H9 (cell line): ENCODE measurements around the gene GLUL. TPM values are rescaled to one million over a fixed set of nuclear protein-coding genes. Genes with fewer than 3 reads are reported as not detected.
A peak's percentile ranks its signal among the peaks of the same experiment; 100 is the strongest.

Experiments
- DNase-seq: peaks from one replicate; pipeline ENCODE4 v3.0.0-alpha.2; 2017
- H2AFZ ChIP-seq: one replicate; pipeline ENCODE4 v1.6.1; 2013; ENCODE audit warnings: mild to moderate bottlenecking, low read length, control low read depth, moderate library complexity
- H2AK5ac ChIP-seq: 2 replicates; pipeline ENCODE4 v1.6.1; 2013; ENCODE audit warnings: low read length, control low read depth, mixed read lengths; ENCODE audit not compliant: insufficient read length
- H2BK120ac ChIP-seq: one replicate; pipeline ENCODE4 v1.6.1; 2013; ENCODE audit warnings: low read depth, mild to moderate bottlenecking, low read length, control low read depth, inconsistent platforms; ENCODE audit not compliant: poor library complexity, severe bottlenecking
- H2BK12ac ChIP-seq: 2 replicates; pipeline ENCODE4 v1.6.1; 2013; ENCODE audit warnings: low read length, control low read depth, mixed read lengths, low read depth; ENCODE audit not compliant: insufficient read length
- H2BK15ac ChIP-seq: 2 replicates; pipeline ENCODE4 v1.6.1; 2013; ENCODE audit warnings: low read depth, low read length, control low read depth
- H2BK20ac ChIP-seq: one replicate; pipeline ENCODE4 v1.6.1; 2013; ENCODE audit warnings: low read depth, mild to moderate bottlenecking, low read length, control low read depth, inconsistent platforms; ENCODE audit not compliant: poor library complexity, severe bottlenecking
- H2BK5ac ChIP-seq: 2 replicates; pipeline ENCODE4 v1.6.1; 2013; ENCODE audit warnings: low read length, control low read depth, mixed read lengths; ENCODE audit not compliant: insufficient read length
- H3K14ac ChIP-seq: 2 replicates; pipeline ENCODE4 v1.6.1; 2013; ENCODE audit warnings: low read length, control low read depth; ENCODE audit not compliant: insufficient read depth
- H3K18ac ChIP-seq: 2 replicates; pipeline ENCODE4 v1.6.1; 2013; ENCODE audit warnings: low read depth, mild to moderate bottlenecking, mixed read lengths, low read length, control low read depth; ENCODE audit not compliant: insufficient read length
- H3K23ac ChIP-seq: 2 replicates; pipeline ENCODE4 v1.6.1; 2013; ENCODE audit warnings: low read length, control low read depth, mixed read lengths, low read depth; ENCODE audit not compliant: insufficient read length
- H3K23me2 ChIP-seq: 2 replicates; pipeline ENCODE4 v1.6.1; 2013; ENCODE audit warnings: low read depth, mild to moderate bottlenecking, mixed read lengths, low read length, control low read depth; ENCODE audit not compliant: insufficient read length, poor library complexity, severe bottlenecking
- H3K27ac ChIP-seq: 2 replicates; pipeline ENCODE4 v1.5.1; 2013; ENCODE audit warnings: low read length, control low read depth, mixed read lengths, low read depth; ENCODE audit not compliant: insufficient read length
- H3K27me3 ChIP-seq: 2 replicates; pipeline ENCODE4 v1.6.1; 2013; ENCODE audit warnings: low read length, control low read depth, inconsistent platforms; ENCODE audit not compliant: insufficient read depth
- H3K4ac ChIP-seq: 2 replicates; pipeline ENCODE4 v1.6.1; 2013; ENCODE audit warnings: low read depth, mild to moderate bottlenecking, control low read depth, inconsistent platforms, low read length, moderate library complexity
- H3K4me1 ChIP-seq: 2 replicates; pipeline ENCODE4 v1.6.1; 2013; ENCODE audit warnings: low read length, control low read depth, inconsistent platforms; ENCODE audit not compliant: insufficient read depth
- H3K4me2 ChIP-seq: 2 replicates; pipeline ENCODE4 v1.6.1; 2013; ENCODE audit warnings: low read length, control low read depth, mixed read lengths; ENCODE audit not compliant: insufficient read length, insufficient read depth
- H3K56ac ChIP-seq: 2 replicates; pipeline ENCODE4 v1.6.1; 2013; ENCODE audit warnings: low read depth, mild to moderate bottlenecking, mixed read lengths, low read length, control low read depth; ENCODE audit not compliant: insufficient read length
- H3K79me1 ChIP-seq: 2 replicates; pipeline ENCODE4 v1.6.1; 2013; ENCODE audit warnings: low read depth, mild to moderate bottlenecking, moderate library complexity, low read length, control low read depth, inconsistent platforms; ENCODE audit not compliant: insufficient read depth, poor library complexity, severe bottlenecking
- H3K79me2 ChIP-seq: 2 replicates; pipeline ENCODE4 v1.6.1; 2013; ENCODE audit warnings: low read length, control low read depth, inconsistent platforms; ENCODE audit not compliant: insufficient read depth
- H3K9ac ChIP-seq: 2 replicates; pipeline ENCODE4 v1.6.1; 2013; ENCODE audit warnings: low read length, control low read depth, mixed read lengths; ENCODE audit not compliant: insufficient read length; ENCODE audit errors: extremely low read depth
- H3K9me3 ChIP-seq: one replicate; pipeline ENCODE4 v1.6.1; 2013; ENCODE audit warnings: low read depth, low read length, inconsistent platforms; ENCODE audit not compliant: control insufficient read depth
- H3T11ph ChIP-seq: one replicate; pipeline ENCODE4 v1.6.1; 2013; ENCODE audit warnings: mild to moderate bottlenecking, low read length, control low read depth, inconsistent platforms
- H4K20me1 ChIP-seq: one replicate; pipeline ENCODE4 v1.6.1; 2013; ENCODE audit not compliant: control insufficient read depth, insufficient read length, insufficient read depth
- H4K5ac ChIP-seq: 2 replicates; pipeline ENCODE4 v1.6.1; 2013; ENCODE audit warnings: low read depth, mild to moderate bottlenecking, mixed read lengths, low read length, control low read depth; ENCODE audit not compliant: insufficient read length
- H4K8ac ChIP-seq: replicated peaks from 2 replicates; pipeline ENCODE4 v1.6.1; 2013; ENCODE audit warnings: low read length, control low read depth, mixed read lengths, low read depth; ENCODE audit not compliant: insufficient read length
- H4K91ac ChIP-seq: 2 replicates; pipeline ENCODE4 v1.6.1; 2013; ENCODE audit warnings: low read depth, mild to moderate bottlenecking, moderate library complexity, mixed read lengths, low read length, control low read depth; ENCODE audit not compliant: insufficient read length
- H3K27ac Mint-ChIP-seq, 3 experiments: 2 replicates in 2 of 3; 3 replicates in 1 of 3; pipeline ENCODE4 v1.8.0; 2020 to 2021; ENCODE audit warnings: mixed read lengths in 3 of 3, mild to moderate bottlenecking in 1 of 3, moderate library complexity in 1 of 3
- H3K27me3 Mint-ChIP-seq: 2 replicates; pipeline ENCODE4 v1.8.0; 2021; ENCODE audit warnings: low read depth, mild to moderate bottlenecking, moderate library complexity, mixed read lengths
- H3K36me3 Mint-ChIP-seq, 3 experiments: 2 replicates in 2 of 3; 3 replicates in 1 of 3; pipeline ENCODE4 v1.8.0; 2020 to 2021; ENCODE audit warnings: low read depth in 3 of 3, mixed read lengths in 3 of 3; ENCODE audit not compliant: insufficient read depth in 1 of 3
- H3K4me1 Mint-ChIP-seq, 2 experiments: 2 replicates each; pipeline ENCODE4 v1.8.0; 2020; ENCODE audit warnings: mixed read lengths in 2 of 2
- H3K4me3 Mint-ChIP-seq, 2 experiments: 2 replicates in 1 of 2; 3 replicates in 1 of 2; pipeline ENCODE4 v1.8.0; 2020 to 2021; ENCODE audit warnings: mild to moderate bottlenecking in 2 of 2, mixed read lengths in 2 of 2, moderate library complexity in 1 of 2
- H3K9me3 Mint-ChIP-seq, 2 experiments: 2 replicates in 1 of 2; 3 replicates in 1 of 2; pipeline ENCODE4 v1.8.0; 2020; ENCODE audit warnings: mild to moderate bottlenecking in 2 of 2, mixed read lengths in 2 of 2, moderate library complexity in 1 of 2
- WGBS: extraction: QIAGEN DNeasy Blood & Tissue Kit; methylation state at CpG from one replicate; pipeline ENCODE4 v1.1.7; 2013; ENCODE audit warnings: missing lambda C conversion rate, low lambda C conversion rate, mixed read lengths; ENCODE audit not compliant: insufficient read length; ENCODE audit errors: extremely low coverage; 5-methylcytosine and 5-hydroxymethylcytosine counted together
- total RNA-seq: library from RNA; stranded (reverse); gene quantifications from 2 replicates; pipeline ENCODE4 v1.2.1, GENCODE V29; 2021
- TF ChIP-seq, protein P1 (sequence below): fragments of 200-600 bp; sonication (generic); conservative IDR thresholded peaks from 3 replicates; pipeline ENCODE4 v1.8.0; 2021; ENCODE audit warnings: antibody characterized with exemption, mild to moderate bottlenecking

Gene GLUL
- total RNA-seq, 1 experiment from 2014 or later: 332 TPM

DNA sequence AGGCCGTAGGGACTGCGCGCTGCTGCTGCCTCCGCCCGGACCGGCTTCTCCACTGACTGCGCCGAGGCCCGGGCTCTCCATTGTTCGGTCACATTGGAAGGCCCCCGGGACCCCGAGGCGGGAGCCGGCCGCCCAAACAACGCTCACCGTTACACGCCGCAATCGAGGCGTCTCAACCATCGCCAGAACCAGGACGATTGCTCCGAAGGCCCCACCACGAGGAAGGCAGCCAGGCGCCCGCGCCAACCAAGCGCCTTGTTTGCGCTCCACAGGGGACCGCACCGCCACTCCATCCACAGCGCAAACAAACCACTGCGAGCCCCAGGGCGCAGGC is 595 bp downstream of the GLUL start:
- H4K20me1 ChIP-seq: no peaks in the 10 kb centered on the region

More for the DNA sequence above, 595 bp downstream of the GLUL start:
- Histone ChIP-seq H3K4me1 (peaks cover 5% of the 10 kb centered on the region), H2AFZ (no peak overlapping the region), H3K14ac (peak overlapping the region; percentile 95), H4K8ac (no peak overlapping the region), H4K91ac (no peak overlapping the region), H3K4me2 (peak overlapping the region; percentile 79), H3K23ac (no peak overlapping the region), H3K9ac (peak overlapping the region; percentile 92), H2BK15ac (no peak overlapping the region), H3K4ac (no peak overlapping the region), H3K27me3 (no peaks in the 10 kb centered on the region), H4K5ac (no peak overlapping the region), H3T11ph (no peak overlapping the region), H2BK20ac (no peak overlapping the region), H2BK12ac (no peak overlapping the region), H3K56ac (no peak overlapping the region), H3K27ac (no peak overlapping the region), H2BK120ac (no peak overlapping the region), H2BK5ac (peak overlapping the region; percentile 9), H3K9me3 (no peaks in the 10 kb centered on the region), H3K79me1 (peaks cover 5% of the 10 kb centered on the region), H3K79me2 (peaks cover 31% of the 10 kb centered on the region; the same call in 1 of the 2 replicates), H3K23me2 (peaks cover 12% of the 10 kb centered on the region), H3K18ac (peak overlapping the region; percentile 51), H2AK5ac (no peak overlapping the region)
- peaks cover 2% of the 10 kb centered on the region for H3K27me3 Mint-ChIP-seq
- TF ChIP-seq, protein P1, sequence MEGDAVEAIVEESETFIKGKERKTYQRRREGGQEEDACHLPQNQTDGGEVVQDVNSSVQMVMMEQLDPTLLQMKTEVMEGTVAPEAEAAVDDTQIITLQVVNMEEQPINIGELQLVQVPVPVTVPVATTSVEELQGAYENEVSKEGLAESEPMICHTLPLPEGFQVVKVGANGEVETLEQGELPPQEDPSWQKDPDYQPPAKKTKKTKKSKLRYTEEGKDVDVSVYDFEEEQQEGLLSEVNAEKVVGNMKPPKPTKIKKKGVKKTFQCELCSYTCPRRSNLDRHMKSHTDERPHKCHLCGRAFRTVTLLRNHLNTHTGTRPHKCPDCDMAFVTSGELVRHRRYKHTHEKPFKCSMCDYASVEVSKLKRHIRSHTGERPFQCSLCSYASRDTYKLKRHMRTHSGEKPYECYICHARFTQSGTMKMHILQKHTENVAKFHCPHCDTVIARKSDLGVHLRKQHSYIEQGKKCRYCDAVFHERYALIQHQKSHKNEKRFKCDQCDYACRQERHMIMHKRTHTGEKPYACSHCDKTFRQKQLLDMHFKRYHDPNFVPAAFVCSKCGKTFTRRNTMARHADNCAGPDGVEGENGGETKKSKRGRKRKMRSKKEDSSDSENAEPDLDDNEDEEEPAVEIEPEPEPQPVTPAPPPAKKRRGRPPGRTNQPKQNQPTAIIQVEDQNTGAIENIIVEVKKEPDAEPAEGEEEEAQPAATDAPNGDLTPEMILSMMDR: no peak
- H3K9me3 Mint-ChIP-seq: peaks cover 9 to 11% of the 10 kb centered on the region in 2 experiments; a peak in 4 of 5 replicates
- peaks cover 49 to 52% (median 49%) of the 10 kb centered on the region in 3 experiments for H3K36me3 Mint-ChIP-seq
- peak overlapping the region; percentile 95 to 98 for H3K4me3 Mint-ChIP-seq
- H3K4me1 Mint-ChIP-seq: peaks cover 30 to 48% of the 10 kb centered on the region in 2 experiments
- no CpG with 5 or more reads among the region's 35 CpGs for WGBS
- H3K27ac Mint-ChIP-seq: peak overlapping the region; percentile 97 to 99 (median 99)
- no peak for DNase-seq
